GM20000 (cell line): ENCODE results near the gene HAT1.
A peak's percentile ranks its signal among the peaks of the same experiment; 100 is the strongest.

Experiments
- DNase-seq: peaks from one replicate; pipeline ENCODE4 v3.0.0; 2012; ENCODE audit warnings: low spot score
- TF ChIP-seq, protein P1 (sequence below): IDR thresholded peaks from 2 replicates; pipeline ENCODE4 v1.5.1; 2012; ENCODE audit warnings: mild to moderate bottlenecking, control low read depth; ENCODE audit errors: extremely low read depth, missing control alignments

Gene HAT1

DNA sequence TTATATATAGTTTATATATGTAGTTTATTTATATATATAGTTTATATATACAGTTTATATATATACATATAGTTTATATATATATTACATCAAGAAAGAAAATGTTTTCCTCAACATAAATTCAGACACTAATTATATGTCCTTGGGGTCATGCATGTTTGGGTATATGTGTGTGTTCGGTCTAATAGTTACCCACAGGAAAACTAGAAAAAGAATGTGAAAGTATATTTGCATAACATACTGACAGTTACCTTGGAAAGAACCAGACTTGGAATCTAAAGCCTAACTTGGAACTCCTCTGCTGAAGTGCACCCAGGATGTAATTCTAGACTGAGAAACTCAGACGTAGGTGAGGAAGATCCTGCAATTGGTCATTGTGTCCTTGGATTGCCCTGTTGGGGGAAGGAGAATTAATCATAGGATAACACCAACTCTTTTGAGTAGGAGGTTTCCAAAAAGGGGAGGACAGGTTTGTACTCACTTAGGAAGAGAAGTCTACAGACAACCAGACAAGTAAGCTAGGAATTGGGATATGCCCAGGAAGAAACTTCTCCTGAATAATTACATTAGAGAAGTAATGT, 19.3 kb upstream of the HAT1 start:
- peak; percentile 24 for DNase-seq
- TF ChIP-seq, protein P1, sequence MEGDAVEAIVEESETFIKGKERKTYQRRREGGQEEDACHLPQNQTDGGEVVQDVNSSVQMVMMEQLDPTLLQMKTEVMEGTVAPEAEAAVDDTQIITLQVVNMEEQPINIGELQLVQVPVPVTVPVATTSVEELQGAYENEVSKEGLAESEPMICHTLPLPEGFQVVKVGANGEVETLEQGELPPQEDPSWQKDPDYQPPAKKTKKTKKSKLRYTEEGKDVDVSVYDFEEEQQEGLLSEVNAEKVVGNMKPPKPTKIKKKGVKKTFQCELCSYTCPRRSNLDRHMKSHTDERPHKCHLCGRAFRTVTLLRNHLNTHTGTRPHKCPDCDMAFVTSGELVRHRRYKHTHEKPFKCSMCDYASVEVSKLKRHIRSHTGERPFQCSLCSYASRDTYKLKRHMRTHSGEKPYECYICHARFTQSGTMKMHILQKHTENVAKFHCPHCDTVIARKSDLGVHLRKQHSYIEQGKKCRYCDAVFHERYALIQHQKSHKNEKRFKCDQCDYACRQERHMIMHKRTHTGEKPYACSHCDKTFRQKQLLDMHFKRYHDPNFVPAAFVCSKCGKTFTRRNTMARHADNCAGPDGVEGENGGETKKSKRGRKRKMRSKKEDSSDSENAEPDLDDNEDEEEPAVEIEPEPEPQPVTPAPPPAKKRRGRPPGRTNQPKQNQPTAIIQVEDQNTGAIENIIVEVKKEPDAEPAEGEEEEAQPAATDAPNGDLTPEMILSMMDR = no peak

- TF ChIP-seq, protein P1 = no peak
- no peak for DNase-seq
Measured at GRCh38 chr2:171908235-171908634, 14.0 kb upstream of the HAT1 start.

DNA sequence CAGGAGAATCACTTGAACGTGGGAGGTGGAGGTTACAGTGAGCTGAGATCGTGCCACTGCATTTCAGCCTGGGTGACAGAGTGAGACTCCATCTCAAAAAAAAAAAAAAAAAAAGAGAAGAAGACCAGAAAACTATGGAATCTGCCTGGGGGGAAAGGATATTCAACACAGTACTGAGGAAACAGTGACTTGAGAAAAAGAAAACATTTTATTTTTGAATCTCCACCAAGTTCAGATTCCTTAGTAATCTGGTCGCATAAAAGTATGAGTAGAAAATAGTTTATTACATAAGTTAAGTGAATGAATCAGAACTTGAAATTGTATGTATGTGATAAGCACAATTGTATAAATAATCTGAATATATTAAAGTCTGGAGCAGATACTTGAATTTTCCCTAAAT, 13.0 kb upstream of the HAT1 start:
- DNase-seq = no peak
- TF ChIP-seq, protein P1 = no peak

DNA sequence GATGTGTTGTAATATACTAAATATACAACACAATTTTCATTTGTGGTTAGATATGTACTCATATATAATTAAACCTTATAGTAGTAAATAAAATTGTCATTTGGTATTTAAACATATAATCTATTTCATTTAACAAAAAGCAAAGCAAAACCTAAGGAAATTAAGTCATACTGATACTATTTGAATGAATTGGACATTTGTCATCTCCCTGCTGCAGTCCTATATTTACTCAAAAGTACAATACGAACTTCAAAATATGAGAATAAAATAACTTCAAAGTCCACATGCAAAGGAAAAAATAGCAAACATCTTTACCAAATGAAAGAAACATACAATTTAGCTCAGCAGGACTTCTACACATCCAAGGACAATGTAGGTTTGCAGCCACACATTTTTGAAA, 11.8 kb upstream of the HAT1 start:
- DNase-seq = no peak

GRCh38 chr2:171913517-171913916, 8.7 kb upstream of the HAT1 start:
- TF ChIP-seq, protein P1 = no peak

More for the DNA sequence above, 11.8 kb upstream of the HAT1 start:
- TF ChIP-seq, protein P1 = no peak

GRCh38 chr2:171919453-171919852, 2.8 kb upstream of the HAT1 start:
- DNase-seq = no peak
- TF ChIP-seq, protein P1 = no peak

More at GRCh38 chr2:171913517-171913916, 8.7 kb upstream of the HAT1 start:
- no peak for DNase-seq

GRCh38 chr2:171921970-171922229, 361 bp upstream of the HAT1 start:
- TF ChIP-seq, protein P1 = no peak

DNA sequence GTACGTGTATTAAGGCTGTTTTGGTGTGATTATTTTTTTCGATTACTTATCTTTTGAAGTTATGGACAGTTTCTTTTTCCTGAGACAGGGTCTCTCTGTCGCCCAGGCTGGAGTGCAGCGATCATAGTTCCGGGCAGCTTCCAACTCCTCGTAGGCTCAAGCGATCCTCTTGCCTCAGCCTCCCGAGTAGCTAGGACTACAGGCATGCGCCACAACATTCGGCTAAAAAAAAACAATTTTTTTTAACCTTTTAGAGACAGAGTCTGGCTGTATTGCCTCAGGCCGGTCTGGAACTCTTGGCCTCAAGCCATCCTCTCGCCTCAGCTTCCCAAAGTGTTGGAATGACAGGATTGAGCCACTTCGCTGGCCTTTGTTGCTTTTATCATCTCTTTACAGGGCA, 945 bp downstream of the HAT1 start:
- DNase-seq = no peak
- TF ChIP-seq, protein P1 = no peak

More at GRCh38 chr2:171921970-171922229, 361 bp upstream of the HAT1 start:
- no peak for DNase-seq
